NCI-H510A treated with DMSO at 0.1 percent for 48 hours (cell line): ENCODE data around the gene RUBCN.

Source experiments
- DNase-seq: peaks from one replicate; lab custom pipeline; 2025; lab: John Stamatoyannopoulos, UW

Gene RUBCN

GRCh38 chr3:197736491-197737318, at the start of gene RUBCN:
RUBCN (minus strand) TSS chr3:197736904; CDS start chr3:197736719, 185 bp downstream.
- peak; percentile 98 for DNase-seq

DNA sequence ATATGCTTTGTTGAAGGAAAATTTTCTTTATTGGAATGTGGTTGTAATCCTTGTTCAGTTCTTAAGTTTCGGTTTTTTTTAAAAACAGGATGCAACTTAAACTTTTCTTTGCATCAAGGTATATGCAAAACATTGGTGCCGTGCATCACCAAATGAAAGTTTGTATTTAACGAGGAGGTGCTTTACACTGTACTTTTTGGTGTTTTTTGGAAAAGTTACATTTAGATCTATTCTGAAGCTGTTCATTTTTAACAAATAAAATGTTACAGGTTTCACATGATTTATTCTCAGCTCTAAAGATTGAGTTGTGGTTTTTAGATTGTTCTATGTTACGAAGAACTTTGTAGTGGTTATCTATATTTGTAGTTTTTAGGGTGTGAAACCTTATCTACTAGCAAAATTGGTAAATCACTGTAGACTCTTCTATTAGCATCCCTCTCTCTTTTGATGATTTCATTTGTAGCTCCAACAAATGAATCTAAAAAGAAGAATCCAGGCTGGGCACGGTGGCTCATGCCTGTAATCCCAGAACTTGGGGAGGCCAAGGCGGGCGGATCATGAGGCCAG, 47.4 kb upstream of the RUBCN start:
- no peak for DNase-seq

DNA sequence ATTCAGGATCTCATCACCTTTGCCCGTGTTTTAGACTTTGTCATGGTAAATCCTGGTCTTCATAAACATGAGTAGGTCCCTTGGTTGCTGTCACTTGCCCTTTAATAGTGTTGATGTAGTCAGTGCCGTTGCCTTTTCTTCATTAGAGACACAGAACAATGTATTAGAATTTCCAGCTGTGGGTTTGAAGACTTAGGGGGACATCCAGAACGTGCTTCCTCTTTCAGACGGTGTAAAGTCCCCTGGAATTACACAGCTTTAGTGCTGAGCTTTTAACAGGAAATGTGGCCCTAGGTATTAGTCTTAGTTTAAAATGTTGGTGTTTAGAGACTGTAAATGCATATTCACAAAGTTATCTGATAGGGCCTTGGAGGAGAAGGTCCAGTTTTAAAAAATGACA, 45.5 kb upstream of the RUBCN start:
- no peak for DNase-seq

GRCh38 chr3:197775317-197775716, 38.6 kb upstream of the RUBCN start:
- DNase-seq, result no peak

DNA sequence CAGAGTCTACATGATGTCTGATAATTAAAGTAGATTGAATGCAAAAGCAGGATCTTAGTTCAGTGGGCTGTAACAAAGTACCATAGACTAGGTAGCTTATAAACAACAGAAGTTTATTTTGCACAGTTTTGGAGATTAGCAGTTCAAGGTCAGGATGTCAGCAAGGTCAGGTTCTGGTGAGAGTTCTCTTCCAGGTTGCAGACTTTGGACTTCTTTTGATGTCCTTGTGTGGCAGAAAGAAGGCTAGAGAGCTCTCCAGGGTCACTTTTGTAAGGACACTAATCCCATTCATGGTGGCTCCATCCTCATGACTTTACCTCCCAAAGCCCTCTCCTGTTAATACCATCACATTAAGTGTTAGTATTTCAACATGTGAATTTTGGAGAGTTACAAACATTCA, 25.1 kb upstream of the RUBCN start:
- no peak for DNase-seq

- no peak for DNase-seq
Observed at GRCh38 chr3:197758512-197758911, 21.8 kb upstream of the RUBCN start.

DNA sequence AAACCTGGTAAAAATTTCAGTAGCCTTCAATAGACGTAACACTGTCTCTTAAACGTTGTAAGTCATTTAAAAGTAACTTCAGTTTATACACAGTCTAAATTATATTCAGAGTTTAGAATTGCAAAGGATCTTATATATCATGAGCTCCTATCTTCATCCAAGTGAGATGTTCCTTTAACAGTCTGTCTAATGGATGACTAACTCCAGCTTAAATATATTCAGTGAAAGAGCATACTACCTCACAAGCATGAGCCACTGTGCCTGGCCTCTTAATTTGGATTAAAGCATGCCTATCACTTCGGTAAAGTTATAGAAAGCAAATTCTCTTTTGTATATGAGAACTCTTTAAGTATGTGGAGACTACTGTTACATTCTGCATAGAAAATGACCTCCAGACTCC, 20.0 kb upstream of the RUBCN start:
- no peak for DNase-seq

- no peak for DNase-seq
Observed at GRCh38 chr3:197753263-197753662, 16.6 kb upstream of the RUBCN start.

GRCh38 chr3:197752107-197752506, 15.4 kb upstream of the RUBCN start:
- DNase-seq, result no peak

DNA sequence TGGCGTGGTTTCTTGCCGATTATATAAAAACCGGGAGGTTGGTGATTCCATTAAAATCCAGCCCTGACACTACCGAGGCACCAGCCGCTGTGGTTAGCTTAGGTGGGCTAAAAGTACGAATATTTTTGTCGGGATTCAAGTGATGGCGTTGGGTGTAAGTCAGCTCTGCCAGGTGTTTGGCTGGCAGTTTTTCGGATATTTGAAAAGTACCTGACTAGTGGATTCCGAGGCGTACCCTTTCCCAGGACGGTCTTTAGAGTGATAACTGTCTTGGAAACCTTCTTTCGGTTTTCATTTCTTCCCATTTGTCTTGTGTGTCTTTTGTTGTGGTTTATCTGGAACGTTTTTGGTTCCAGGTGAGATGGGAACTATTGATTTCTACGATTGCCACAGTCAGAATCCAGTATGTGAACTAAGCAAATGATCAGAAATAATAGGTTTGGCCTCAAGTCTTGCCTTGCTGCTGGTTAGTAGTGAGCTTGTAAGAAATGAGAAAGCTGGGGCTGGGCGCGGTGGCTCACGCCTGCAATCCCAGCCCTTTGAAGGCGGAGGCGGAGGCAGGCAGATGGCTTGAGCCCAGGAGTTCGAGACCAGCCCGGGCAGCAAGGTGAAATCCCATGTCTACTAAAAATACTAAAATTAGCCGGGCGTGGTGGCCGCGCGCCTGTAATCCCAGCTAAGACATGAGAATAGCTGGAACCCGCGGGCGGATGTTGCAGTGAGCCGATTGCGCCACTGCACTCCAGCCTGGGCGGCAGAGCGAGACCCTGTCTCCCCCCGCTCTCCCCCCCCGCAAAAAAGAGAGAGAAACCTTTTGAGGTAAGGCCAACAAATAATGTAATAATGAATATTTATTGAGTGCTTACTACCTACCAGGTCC, 14.4 kb upstream of the RUBCN start:
- peak; percentile 52 for DNase-seq

DNA sequence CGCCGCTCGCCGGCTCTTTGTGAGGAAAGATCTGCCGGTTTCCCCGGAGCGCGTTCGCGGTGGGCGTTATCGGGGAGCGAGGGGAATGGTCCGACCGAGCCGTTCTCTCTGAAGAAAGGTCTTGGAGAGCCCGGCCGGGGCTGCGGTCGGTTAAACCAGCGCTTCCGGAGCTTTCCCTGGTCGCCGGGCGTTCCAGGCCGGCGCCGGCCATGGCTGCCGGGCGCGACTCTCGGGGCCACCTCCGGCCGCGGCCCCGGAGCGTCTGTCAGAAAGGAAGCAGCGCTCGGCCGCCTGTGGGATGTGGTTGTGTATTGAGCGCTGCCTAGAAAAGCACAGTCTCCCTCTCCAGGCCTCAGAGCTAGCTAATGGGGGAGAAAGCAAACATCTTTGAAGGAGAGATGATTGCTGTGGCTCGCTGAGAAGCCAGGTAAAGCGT, 13.7 kb upstream of the RUBCN start:
- DNase-seq, result peak; percentile 79

- DNase-seq, result peak; percentile 87
Observed at GRCh38 chr3:197749601-197750395, 13.1 kb upstream of the RUBCN start, which contains the start of gene FYTTD1. FYTTD1 (plus strand) TSS chr3:197749883; CDS start chr3:197749972, 89 bp downstream.

- peak; percentile 87 for DNase-seq
Observed at GRCh38 chr3:197749315-197749600, 12.6 kb upstream of the RUBCN start.

GRCh38 chr3:197748597-197749314, 12.1 kb upstream of the RUBCN start:
- DNase-seq, result no peak

GRCh38 chr3:197746801-197747237, 10.1 kb upstream of the RUBCN start:
- DNase-seq, result no peak

GRCh38 chr3:197746209-197746608, 9.5 kb upstream of the RUBCN start:
- DNase-seq, result no peak

GRCh38 chr3:197742787-197743186, 6.1 kb upstream of the RUBCN start:
- DNase-seq, result no peak

GRCh38 chr3:197737749-197738462, 1.2 kb upstream of the RUBCN start:
- DNase-seq, result peak; percentile 33

DNA sequence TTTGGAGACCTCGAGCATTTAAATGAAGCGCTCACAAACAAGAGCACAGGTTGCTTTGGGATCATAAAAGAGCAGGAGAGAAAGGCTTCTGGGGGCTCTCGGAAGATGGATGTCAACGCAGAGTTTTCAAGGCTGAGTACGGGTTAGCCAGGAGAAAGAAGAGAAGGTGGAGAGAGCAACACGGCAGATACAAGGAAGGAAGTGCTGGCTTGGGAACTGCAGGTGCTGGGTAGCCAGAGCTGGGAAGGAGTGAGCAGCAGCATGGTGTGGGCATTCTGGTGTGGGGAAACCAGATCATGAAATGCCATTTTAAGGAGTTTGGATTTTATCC, 580 bp upstream of the RUBCN start:
- no peak for DNase-seq

- DNase-seq, result peak; percentile 45
Observed at GRCh38 chr3:197736010-197736490, 654 bp downstream of the RUBCN start.
